K562 (cell line): ENCODE results near the gene PNMT. TPM values are rescaled to one million over a fixed set of nuclear protein-coding genes. Genes with fewer than 3 reads are reported as not detected.
A peak's percentile ranks its signal among the peaks of the same experiment; 100 is the strongest.

ENCODE experiments used
- BRF1 ChIP-seq: IDR thresholded peaks from 3 replicates; pipeline ENCODE4 v1.6.1; 2011; ENCODE audit warnings: borderline replicate concordance, mild to moderate bottlenecking; ENCODE audit not compliant: insufficient read length; ENCODE audit errors: extremely low read depth
- ESRRA ChIP-seq: fragments of 450-650 bp; IDR thresholded peaks from 2 replicates; pipeline ENCODE4 v1.6.1; 2014; ENCODE audit warnings: low read depth, mild to moderate bottlenecking, moderate library complexity, borderline replicate concordance
- GATAD2A ChIP-seq: fragments of 450-650 bp; IDR thresholded peaks from 2 replicates; pipeline ENCODE4 v1.6.1; 2017
- L3MBTL2 ChIP-seq: fragments of 450-650 bp; IDR thresholded peaks from 2 replicates; pipeline ENCODE4 v1.6.1; 2016; ENCODE audit warnings: mild to moderate bottlenecking, moderate library complexity
- NFIX ChIP-seq: fragments of 250-450 bp; sonication (Bioruptor Pico); IDR thresholded peaks from 2 replicates; pipeline ENCODE4 v1.4.0; 2020; ENCODE audit warnings: low read depth, mild to moderate bottlenecking, moderate library complexity
- NFYB ChIP-seq: IDR thresholded peaks from 2 replicates; pipeline ENCODE4 v1.6.1; 2011; ENCODE audit warnings: mild to moderate bottlenecking, moderate library complexity; ENCODE audit not compliant: insufficient read length; ENCODE audit errors: extremely low read depth
- XRCC5 ChIP-seq: fragments of 200-400 bp; formaldehyde crosslinking; IDR thresholded peaks from 2 replicates; pipeline ENCODE4 v1.6.1; 2017; ENCODE audit warnings: low read depth, mild to moderate bottlenecking, low read length
- ZNF444 ChIP-seq: fragments of 250-450 bp; sonication (Bioruptor Pico); IDR thresholded peaks from 2 replicates; pipeline ENCODE4 v1.4.0; 2020; ENCODE audit warnings: mild to moderate bottlenecking, moderate library complexity
- ZNF57 ChIP-seq: fragments of 450-650 bp; formaldehyde crosslinking; IDR thresholded peaks from 2 replicates; pipeline ENCODE4 v1.4.0; 2020; ENCODE audit warnings: mild to moderate bottlenecking, moderate library complexity
- polyA plus RNA-seq, 8 experiments: library from polyadenylated mRNA; depleted of rRNA in 4 of 8; stranded (reverse) in 5 of 8; unstranded in 3 of 8; fragments of >200 nt; fragmentation: Nextera tagmentation in 2 of 8; fragmentation: Illumina TruSeq in 1 of 8; extraction: Ambion mirVana in 2 of 8; extraction: Trizol in 1 of 8; gene quantifications; 2 replicates each; pipeline versions ENCODE4 v1.2.1 to v1.2.3, GENCODE V29; 2011 to 2014; ENCODE audit warnings: inconsistent platforms in 1 of 8, missing spikeins in 1 of 8
- total RNA-seq, 7 experiments: library from RNA; depleted of rRNA in 6 of 7; stranded (reverse); fragments of >200 nt in 6 of 7; fragmentation: Illumina TruSeq in 2 of 7; extraction: Trizol in 2 of 7; gene quantifications; 2 replicates each; pipeline versions ENCODE4 v1.2.1 to v1.2.3, GENCODE V29; 2011 to 2021; ENCODE audit warnings: low replicate concordance in 1 of 7
- TF ChIP-seq, protein P1 (sequence below): fragments of 450-650 bp; IDR thresholded peaks from 2 replicates; pipeline ENCODE4 v1.6.1; 2017; ENCODE audit warnings: antibody characterized with exemption
- TF ChIP-seq, protein P2 (sequence below), 2 experiments: fragments of 450-650 bp in 1 of 2; IDR thresholded peaks; 2 replicates each; pipeline ENCODE4 v1.6.1; 2011 to 2017; ENCODE audit warnings: low read depth in 2 of 2, antibody characterized with exemption in 1 of 2, borderline replicate concordance in 1 of 2, low read length in 1 of 2, mild to moderate bottlenecking in 1 of 2, mixed read lengths in 1 of 2; ENCODE audit not compliant: control insufficient read depth in 1 of 2
- TF ChIP-seq, protein P3 (sequence below), 2 experiments: fragments of 450-650 bp; formaldehyde crosslinking in 1 of 2; IDR thresholded peaks; 2 replicates each; pipeline versions ENCODE4 v1.4.0 to v1.6.1; 2014 to 2020; ENCODE audit warnings: mild to moderate bottlenecking in 2 of 2, borderline replicate concordance in 1 of 2, low read depth in 1 of 2

Gene PNMT
- total and polyA plus RNA-seq, 9 of the 15 experiments (the other 6 are each of a cell fraction or from before 2014, with no cell fraction given), result 0.55 to 18.1 (median 5.8) TPM

DNA sequence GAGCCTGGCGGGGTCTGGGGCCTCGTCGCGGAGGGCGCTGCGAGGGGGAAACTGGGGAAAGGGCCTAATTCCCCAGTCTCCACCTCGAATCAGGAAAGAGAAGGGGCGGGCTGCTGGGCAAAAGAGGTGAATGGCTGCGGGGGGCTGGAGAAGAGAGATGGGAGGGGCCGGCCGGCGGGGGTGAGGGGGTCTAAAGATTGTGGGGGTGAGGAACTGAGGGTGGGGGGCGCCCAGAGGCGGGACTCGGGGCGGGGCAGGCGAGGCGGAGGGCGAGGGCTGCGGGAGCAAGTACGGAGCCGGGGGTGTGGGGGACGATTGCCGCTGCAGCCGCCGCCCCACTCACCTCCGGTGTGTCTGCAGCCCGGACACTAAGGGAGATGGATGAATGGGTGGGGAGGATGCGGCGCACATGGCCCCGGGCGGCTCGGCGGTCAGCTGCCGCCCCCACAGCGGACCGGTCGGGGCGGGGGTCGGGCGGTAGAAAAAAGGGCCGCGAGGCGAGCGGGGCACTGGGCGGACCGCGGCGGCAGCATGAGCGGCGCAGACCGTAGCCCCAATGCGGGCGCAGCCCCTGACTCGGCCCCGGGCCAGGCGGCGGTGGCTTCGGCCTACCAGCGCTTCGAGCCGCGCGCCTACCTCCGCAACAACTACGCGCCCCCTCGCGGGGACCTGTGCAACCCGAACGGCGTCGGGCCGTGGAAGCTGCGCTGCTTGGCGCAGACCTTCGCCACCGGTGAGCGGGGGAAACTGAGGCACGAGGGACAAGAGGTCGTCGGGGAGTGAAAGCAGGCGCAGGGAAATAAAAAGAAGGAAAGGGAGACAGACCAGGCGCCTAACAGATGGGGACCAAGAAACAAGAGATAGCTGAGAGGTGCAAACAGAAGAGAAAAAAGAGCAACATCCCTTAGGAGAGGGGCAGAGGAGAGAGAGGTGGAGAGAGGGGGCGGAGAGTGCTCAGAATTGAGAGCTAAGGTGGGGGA lies at the start of gene PNMT (continued):
- TF ChIP-seq, protein P1, sequence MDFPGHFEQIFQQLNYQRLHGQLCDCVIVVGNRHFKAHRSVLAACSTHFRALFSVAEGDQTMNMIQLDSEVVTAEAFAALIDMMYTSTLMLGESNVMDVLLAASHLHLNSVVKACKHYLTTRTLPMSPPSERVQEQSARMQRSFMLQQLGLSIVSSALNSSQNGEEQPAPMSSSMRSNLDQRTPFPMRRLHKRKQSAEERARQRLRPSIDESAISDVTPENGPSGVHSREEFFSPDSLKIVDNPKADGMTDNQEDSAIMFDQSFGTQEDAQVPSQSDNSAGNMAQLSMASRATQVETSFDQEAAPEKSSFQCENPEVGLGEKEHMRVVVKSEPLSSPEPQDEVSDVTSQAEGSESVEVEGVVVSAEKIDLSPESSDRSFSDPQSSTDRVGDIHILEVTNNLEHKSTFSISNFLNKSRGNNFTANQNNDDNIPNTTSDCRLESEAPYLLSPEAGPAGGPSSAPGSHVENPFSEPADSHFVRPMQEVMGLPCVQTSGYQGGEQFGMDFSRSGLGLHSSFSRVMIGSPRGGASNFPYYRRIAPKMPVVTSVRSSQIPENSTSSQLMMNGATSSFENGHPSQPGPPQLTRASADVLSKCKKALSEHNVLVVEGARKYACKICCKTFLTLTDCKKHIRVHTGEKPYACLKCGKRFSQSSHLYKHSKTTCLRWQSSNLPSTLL, result no peak
- TF ChIP-seq ZNF444 (CRISPR knock-in tag) (no peak), NFYB (no peak), L3MBTL2 (peak; percentile 98), NFIX (CRISPR knock-in tag) (no peak), ZNF57 (CRISPR knock-in tag) (no peak), ESRRA (0 out of 2 replicates have a peak, but pooled peaks have one; percentile 44), XRCC5 (peak; percentile 83), BRF1 (no peak), GATAD2A (peak; percentile 95)
- TF ChIP-seq, protein P2, sequence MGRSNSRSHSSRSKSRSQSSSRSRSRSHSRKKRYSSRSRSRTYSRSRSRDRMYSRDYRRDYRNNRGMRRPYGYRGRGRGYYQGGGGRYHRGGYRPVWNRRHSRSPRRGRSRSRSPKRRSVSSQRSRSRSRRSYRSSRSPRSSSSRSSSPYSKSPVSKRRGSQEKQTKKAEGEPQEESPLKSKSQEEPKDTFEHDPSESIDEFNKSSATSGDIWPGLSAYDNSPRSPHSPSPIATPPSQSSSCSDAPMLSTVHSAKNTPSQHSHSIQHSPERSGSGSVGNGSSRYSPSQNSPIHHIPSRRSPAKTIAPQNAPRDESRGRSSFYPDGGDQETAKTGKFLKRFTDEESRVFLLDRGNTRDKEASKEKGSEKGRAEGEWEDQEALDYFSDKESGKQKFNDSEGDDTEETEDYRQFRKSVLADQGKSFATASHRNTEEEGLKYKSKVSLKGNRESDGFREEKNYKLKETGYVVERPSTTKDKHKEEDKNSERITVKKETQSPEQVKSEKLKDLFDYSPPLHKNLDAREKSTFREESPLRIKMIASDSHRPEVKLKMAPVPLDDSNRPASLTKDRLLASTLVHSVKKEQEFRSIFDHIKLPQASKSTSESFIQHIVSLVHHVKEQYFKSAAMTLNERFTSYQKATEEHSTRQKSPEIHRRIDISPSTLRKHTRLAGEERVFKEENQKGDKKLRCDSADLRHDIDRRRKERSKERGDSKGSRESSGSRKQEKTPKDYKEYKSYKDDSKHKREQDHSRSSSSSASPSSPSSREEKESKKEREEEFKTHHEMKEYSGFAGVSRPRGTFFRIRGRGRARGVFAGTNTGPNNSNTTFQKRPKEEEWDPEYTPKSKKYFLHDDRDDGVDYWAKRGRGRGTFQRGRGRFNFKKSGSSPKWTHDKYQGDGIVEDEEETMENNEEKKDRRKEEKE (IDR thresholded peaks at IDR 0.05; ENCODE audit: borderline replicate concordance in 1 of 2, control insufficient read depth in 1 of 2, low read depth in 2 of 2, low read length in 1 of 2), result no peak
- TF ChIP-seq, protein P3, sequence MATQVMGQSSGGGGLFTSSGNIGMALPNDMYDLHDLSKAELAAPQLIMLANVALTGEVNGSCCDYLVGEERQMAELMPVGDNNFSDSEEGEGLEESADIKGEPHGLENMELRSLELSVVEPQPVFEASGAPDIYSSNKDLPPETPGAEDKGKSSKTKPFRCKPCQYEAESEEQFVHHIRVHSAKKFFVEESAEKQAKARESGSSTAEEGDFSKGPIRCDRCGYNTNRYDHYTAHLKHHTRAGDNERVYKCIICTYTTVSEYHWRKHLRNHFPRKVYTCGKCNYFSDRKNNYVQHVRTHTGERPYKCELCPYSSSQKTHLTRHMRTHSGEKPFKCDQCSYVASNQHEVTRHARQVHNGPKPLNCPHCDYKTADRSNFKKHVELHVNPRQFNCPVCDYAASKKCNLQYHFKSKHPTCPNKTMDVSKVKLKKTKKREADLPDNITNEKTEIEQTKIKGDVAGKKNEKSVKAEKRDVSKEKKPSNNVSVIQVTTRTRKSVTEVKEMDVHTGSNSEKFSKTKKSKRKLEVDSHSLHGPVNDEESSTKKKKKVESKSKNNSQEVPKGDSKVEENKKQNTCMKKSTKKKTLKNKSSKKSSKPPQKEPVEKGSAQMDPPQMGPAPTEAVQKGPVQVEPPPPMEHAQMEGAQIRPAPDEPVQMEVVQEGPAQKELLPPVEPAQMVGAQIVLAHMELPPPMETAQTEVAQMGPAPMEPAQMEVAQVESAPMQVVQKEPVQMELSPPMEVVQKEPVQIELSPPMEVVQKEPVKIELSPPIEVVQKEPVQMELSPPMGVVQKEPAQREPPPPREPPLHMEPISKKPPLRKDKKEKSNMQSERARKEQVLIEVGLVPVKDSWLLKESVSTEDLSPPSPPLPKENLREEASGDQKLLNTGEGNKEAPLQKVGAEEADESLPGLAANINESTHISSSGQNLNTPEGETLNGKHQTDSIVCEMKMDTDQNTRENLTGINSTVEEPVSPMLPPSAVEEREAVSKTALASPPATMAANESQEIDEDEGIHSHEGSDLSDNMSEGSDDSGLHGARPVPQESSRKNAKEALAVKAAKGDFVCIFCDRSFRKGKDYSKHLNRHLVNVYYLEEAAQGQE (IDR thresholded peaks at IDR 0.05; ENCODE audit: borderline replicate concordance), result peak; percentile 65
- TF ChIP-seq, protein P3 (CRISPR knock-in tag; IDR thresholded peaks at IDR 0.05; ENCODE audit: low read depth), result peak; percentile 73; the same call in 1 of the 2 replicates
